Measurements from ENCODE around the gene SLC38A10. TPM values are rescaled to one million over a fixed set of nuclear protein-coding genes. Genes with fewer than 3 reads are reported as not detected.

SLC38A10 gene
- total and polyA plus RNA-seq, 2 experiments from 2014 or later: 58.6 to 133 TPM

- Histone ChIP-seq H3K79me2 (ENCODE audit: insufficient read depth) (no peaks in the 10 kb centered on the region), H3K4me3 (no peak overlapping the region), H3K9me3 (ENCODE audit: low read depth) (no peaks in the 10 kb centered on the region), H3K27ac (no peak overlapping the region), H3K36me3 (ENCODE audit: low read depth) (peaks cover 2% of the 10 kb centered on the region; the same call in 1 of the 2 replicates), H3K9me2 (ENCODE audit: insufficient read depth) (no peaks in the 10 kb centered on the region), H3F3A (ENCODE audit: insufficient read depth) (no peaks in the 10 kb centered on the region), H2AFZ (no peak overlapping the region), H4K20me1 (ENCODE audit: insufficient read depth) (no peaks in the 10 kb centered on the region), H3K27me3 (replicated peaks; ENCODE audit: insufficient read depth) (no peaks in the 10 kb centered on the region), H3K4me1 (ENCODE audit: insufficient read depth) (no peaks in the 10 kb centered on the region), H3K9ac (no peak overlapping the region), H3K4me2 (ENCODE audit: unreplicated experiment) (no peak overlapping the region)
- no peak for TF ChIP-seq EZH2phosphoT487 (IDR thresholded peaks at IDR 0.05; ENCODE audit: insufficient read depth, low read depth)
- no peak for TF ChIP-seq EZH2 (IDR thresholded peaks at IDR 0.05; ENCODE audit: insufficient read depth, poor library complexity, severe bottlenecking)
- in situ Hi-C loops (cut with MboI): no loop called here
- DNase-seq: no peak
- 75 to 76% methylated on average over 19 to 20 of the region's 20 CpGs for WGBS, 2 experiments (ENCODE audit: low coverage in 1 of 2, low lambda C conversion rate in 2 of 2, missing lambda C conversion rate in 2 of 2)
Measured at GRCh38 chr17:81277946-81278693, 17.0 kb downstream of the SLC38A10 start.

- no peaks in the 10 kb centered on the region for H3F3A ChIP-seq (ENCODE audit: insufficient read depth)
- no peak overlapping the region for H3K9ac ChIP-seq
- no peaks in the 10 kb centered on the region for H3K79me2 ChIP-seq (ENCODE audit: insufficient read depth)
- TF ChIP-seq EZH2phosphoT487 (IDR thresholded peaks at IDR 0.05; ENCODE audit: insufficient read depth, low read depth) (no peak), EZH2 (IDR thresholded peaks at IDR 0.05; ENCODE audit: insufficient read depth, poor library complexity, severe bottlenecking) (no peak)
- H3K4me1 ChIP-seq (ENCODE audit: insufficient read depth): no peaks in the 10 kb centered on the region
- in situ Hi-C loops (cut with MboI): no loop called here
- no peaks in the 10 kb centered on the region for H4K20me1 ChIP-seq (ENCODE audit: insufficient read depth)
- no peak overlapping the region for H3K4me3 ChIP-seq
- H3K9me2 ChIP-seq (ENCODE audit: insufficient read depth): no peaks in the 10 kb centered on the region
- H2AFZ ChIP-seq: no peak overlapping the region
- no peaks in the 10 kb centered on the region for H3K9me3 ChIP-seq (ENCODE audit: low read depth)
- peaks cover 6% of the 10 kb centered on the region; the same call in 1 of the 2 replicates for H3K36me3 ChIP-seq (ENCODE audit: low read depth)
- H3K27ac ChIP-seq: no peak overlapping the region
- DNase-seq: no peak
- no peak overlapping the region for H3K4me2 ChIP-seq (ENCODE audit: unreplicated experiment)
- WGBS, 2 experiments (ENCODE audit: low coverage in 1 of 2, low lambda C conversion rate in 2 of 2, missing lambda C conversion rate in 2 of 2): 67 to 68% methylated on average over 14 to 18 of the region's 18 CpGs
- no peaks in the 10 kb centered on the region for H3K27me3 ChIP-seq (replicated peaks; ENCODE audit: insufficient read depth)
Measured at GRCh38 chr17:81277421-81277820, 17.7 kb downstream of the SLC38A10 start.

DNA sequence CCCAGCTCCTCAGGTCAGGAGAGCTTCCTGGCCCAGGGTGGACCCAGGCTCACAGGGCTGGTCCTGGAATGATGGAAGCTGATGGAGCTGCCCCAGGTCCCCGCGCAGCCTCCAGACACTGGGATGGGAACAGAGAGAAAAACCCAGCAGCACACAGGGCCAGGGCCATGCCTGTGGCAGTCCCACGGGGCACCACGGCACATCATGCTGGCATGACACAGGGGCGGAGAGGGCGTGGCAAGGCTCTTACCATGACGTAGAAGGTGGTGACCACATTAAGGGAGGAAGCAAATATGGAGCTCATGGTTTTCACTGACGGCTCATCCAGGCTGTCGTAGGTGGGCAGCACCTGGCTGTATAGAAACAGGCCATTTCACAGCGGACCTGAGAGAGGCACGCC is 18.3 kb downstream of the SLC38A10 start:
- H3K9me3 ChIP-seq (ENCODE audit: low read depth): no peaks in the 10 kb centered on the region
- H3K9ac ChIP-seq: no peak overlapping the region
- no peaks in the 10 kb centered on the region for H3K4me1 ChIP-seq (ENCODE audit: insufficient read depth)
- peaks cover 6% of the 10 kb centered on the region; the same call in 1 of the 2 replicates for H3K36me3 ChIP-seq (ENCODE audit: low read depth)
- no peak overlapping the region for H3K4me3 ChIP-seq
- H3K9me2 ChIP-seq (ENCODE audit: insufficient read depth): no peaks in the 10 kb centered on the region
- 85 to 87% methylated on average over 10 to 11 of the region's 11 CpGs for WGBS, 2 experiments (ENCODE audit: low coverage in 1 of 2, low lambda C conversion rate in 2 of 2, missing lambda C conversion rate in 2 of 2)
- no peak for DNase-seq
- no peaks in the 10 kb centered on the region for H3K27me3 ChIP-seq (replicated peaks; ENCODE audit: insufficient read depth)
- H3K27ac ChIP-seq: no peak overlapping the region
- no peak overlapping the region for H3K4me2 ChIP-seq (ENCODE audit: unreplicated experiment)
- no peaks in the 10 kb centered on the region for H3F3A ChIP-seq (ENCODE audit: insufficient read depth)
- H3K79me2 ChIP-seq (ENCODE audit: insufficient read depth): no peaks in the 10 kb centered on the region
- in situ Hi-C loops (cut with MboI): no loop called here
- H2AFZ ChIP-seq: no peak overlapping the region
- TF ChIP-seq EZH2phosphoT487 (IDR thresholded peaks at IDR 0.05; ENCODE audit: insufficient read depth, low read depth) (no peak), EZH2 (IDR thresholded peaks at IDR 0.05; ENCODE audit: insufficient read depth, poor library complexity, severe bottlenecking) (no peak)
- H4K20me1 ChIP-seq (ENCODE audit: insufficient read depth): no peaks in the 10 kb centered on the region

GRCh38 chr17:81274471-81274855 is 20.6 kb downstream of the SLC38A10 start:
- H3K4me3 ChIP-seq: no peak overlapping the region
- H3K9me3 ChIP-seq (ENCODE audit: low read depth): no peaks in the 10 kb centered on the region
- no peak for DNase-seq
- in situ Hi-C loops (cut with MboI): no loop called here
- H2AFZ ChIP-seq: no peak overlapping the region
- H3K4me1 ChIP-seq (ENCODE audit: insufficient read depth): no peaks in the 10 kb centered on the region
- no peaks in the 10 kb centered on the region for H3K79me2 ChIP-seq (ENCODE audit: insufficient read depth)
- 93 to 94% methylated on average over 14 of the region's 14 CpGs for WGBS, 2 experiments (ENCODE audit: low coverage in 1 of 2, low lambda C conversion rate in 2 of 2, missing lambda C conversion rate in 2 of 2)
- H3K9ac ChIP-seq: no peak overlapping the region
- H4K20me1 ChIP-seq (ENCODE audit: insufficient read depth): no peaks in the 10 kb centered on the region
- H3K9me2 ChIP-seq (ENCODE audit: insufficient read depth): no peaks in the 10 kb centered on the region
- no peaks in the 10 kb centered on the region for H3F3A ChIP-seq (ENCODE audit: insufficient read depth)
- TF ChIP-seq EZH2phosphoT487 (IDR thresholded peaks at IDR 0.05; ENCODE audit: insufficient read depth, low read depth): no peak
- TF ChIP-seq EZH2 (IDR thresholded peaks at IDR 0.05; ENCODE audit: insufficient read depth, poor library complexity, severe bottlenecking): no peak
- H3K27ac ChIP-seq: no peak overlapping the region
- peaks cover 6% of the 10 kb centered on the region; the same call in 1 of the 2 replicates for H3K36me3 ChIP-seq (ENCODE audit: low read depth)
- no peaks in the 10 kb centered on the region for H3K27me3 ChIP-seq (replicated peaks; ENCODE audit: insufficient read depth)
- no peak overlapping the region for H3K4me2 ChIP-seq (ENCODE audit: unreplicated experiment)
